Ramos (cell line): ENCODE data around the gene CFAP53.

Source experiments
- in situ Hi-C: fragments of 300-500 bp; cut with MboI; formaldehyde crosslinking; loops from one replicate; pipeline ENCODE4 v1.14.3; 2022; ENCODE audit warnings: low sequenced_read_pairs; ENCODE audit not compliant: unreplicated experiment

The CFAP53 gene, protein sequence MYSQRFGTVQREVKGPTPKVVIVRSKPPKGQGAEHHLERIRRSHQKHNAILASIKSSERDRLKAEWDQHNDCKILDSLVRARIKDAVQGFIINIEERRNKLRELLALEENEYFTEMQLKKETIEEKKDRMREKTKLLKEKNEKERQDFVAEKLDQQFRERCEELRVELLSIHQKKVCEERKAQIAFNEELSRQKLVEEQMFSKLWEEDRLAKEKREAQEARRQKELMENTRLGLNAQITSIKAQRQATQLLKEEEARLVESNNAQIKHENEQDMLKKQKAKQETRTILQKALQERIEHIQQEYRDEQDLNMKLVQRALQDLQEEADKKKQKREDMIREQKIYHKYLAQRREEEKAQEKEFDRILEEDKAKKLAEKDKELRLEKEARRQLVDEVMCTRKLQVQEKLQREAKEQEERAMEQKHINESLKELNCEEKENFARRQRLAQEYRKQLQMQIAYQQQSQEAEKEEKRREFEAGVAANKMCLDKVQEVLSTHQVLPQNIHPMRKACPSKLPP

DNA sequence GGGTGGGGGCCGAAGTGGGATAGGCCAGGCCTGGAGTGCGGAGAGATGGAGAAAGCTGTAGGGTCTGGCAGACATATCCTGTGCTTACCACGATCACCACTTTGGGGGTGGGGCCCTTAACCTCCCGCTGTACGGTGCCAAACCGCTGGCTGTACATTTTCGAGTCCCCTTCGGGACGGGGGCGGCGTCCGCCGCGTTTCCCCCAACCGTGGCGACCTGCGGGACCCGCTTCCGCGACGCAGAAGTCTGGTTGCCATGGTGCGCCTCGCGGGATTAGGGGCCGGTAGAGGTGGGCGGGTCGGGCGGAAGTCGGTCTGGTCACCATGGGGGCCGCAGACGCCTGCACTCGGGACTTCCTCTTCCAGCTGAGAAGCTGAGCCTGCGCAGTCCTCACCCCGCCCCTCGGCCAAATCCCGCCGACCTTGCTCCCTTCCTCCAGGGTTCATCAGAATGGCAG is at the start of gene CFAP53:
Gene CFAP53, minus strand, starts transcription at position 248 of the 457 bp plus-strand sequence. Its CDS starts 91 bp downstream, at position 157.
- in situ Hi-C loops, result loop anchor here (25.0 kb wide), 1 partner anchor 779 kb away; the partner anchor contains the start of genes C18orf32 and RPL17

DNA sequence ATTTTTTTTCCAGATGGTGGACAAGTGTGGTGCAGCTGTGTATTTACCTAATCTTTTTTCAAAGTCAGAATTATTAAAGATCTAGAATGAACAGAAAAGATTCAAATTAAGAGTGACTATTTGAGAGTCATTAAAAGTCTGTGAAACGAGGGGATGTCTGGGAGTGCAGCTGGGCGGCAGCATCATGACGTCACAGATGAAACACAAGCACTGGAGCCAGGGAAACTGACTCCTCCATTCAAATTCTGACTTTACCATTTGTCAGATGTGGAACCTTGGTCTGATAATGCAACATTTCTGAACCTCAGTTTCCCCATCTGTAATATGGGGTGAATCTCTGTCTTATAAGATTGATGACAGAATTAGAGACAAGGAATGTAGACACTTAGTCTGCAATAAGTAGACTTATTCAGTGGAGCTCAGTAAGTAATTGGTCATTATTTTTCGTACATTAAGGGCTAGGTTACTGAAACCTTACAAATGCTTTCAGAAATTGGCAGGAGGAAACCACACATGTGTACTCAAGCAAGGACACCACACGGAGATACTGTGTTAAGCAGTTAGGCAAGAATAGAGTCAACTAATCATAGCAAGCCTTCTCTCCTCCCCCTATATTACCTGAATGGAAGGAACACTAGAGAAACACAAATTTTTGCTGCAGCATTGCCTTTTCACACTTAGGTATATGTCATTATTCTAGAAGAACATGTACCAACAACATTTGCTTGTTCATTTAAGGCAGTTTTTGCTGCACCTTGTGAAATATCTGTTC is 49.0 kb upstream of the CFAP53 start:
- in situ Hi-C loops, result loop anchor here (25.0 kb wide), 1 partner anchor 872 kb away; the partner anchor contains the start of gene MEX3C

DNA sequence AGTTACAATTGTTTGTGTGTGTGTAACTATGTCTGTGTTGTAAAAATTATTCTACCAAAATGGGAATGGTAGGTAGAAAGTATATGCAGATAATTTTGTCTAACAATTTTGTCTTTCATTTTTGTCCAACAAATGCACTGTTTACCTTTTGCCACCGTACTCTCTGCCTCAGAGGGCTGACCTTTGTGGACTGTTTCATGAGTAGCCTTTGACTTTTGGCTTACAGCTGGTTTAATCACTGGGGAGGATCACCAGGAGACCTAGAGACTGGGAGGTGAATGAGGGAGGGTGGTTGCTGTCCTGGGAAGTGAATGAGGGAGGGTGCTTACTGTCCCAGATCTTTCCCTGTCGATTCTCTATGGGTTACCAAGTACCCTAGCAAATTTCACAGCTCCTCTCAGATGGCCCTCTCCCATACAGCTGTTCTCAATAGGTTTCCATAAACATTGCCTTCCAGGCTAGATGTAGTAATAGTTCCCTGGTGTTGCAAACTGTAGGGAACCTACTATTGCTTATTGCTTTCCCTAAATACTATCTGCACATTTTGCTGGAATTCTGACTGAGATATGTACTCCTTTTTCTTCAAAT is 47.7 kb upstream of the CFAP53 start:
- in situ Hi-C loops, result loop anchor here (25.0 kb wide), 1 partner anchor 873 kb away; the partner anchor contains the start of gene MEX3C

DNA sequence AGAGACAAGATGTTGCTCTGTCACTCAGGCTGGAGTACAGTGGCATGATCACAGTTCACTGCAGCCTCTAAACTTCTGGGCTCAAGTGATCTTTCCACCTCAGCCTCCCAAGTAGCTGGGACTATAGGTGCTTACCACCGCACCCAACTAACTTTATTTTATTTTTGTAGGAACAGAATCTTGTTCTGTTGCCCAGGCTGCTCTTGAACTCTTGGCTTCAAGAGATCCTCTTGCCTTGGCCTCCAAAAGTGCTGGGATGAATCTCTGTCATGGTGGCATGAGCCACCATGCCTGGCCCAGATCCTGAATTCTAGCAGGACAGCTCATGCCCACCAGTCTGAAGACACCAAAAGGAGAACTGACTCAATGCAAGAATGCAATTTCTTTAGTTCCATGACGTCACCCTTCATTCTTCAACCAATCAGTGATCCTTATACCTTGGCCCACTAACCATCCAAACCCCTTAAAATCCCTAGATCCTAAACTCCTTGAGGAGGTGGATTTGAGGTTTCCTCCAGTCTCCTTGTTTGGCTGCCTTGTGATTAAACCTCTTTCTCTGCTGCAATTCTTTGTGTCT is 46.8 kb upstream of the CFAP53 start:
- in situ Hi-C loops, result loop anchor here (25.0 kb wide), 1 partner anchor 874 kb away; the partner anchor contains the start of gene MEX3C

DNA sequence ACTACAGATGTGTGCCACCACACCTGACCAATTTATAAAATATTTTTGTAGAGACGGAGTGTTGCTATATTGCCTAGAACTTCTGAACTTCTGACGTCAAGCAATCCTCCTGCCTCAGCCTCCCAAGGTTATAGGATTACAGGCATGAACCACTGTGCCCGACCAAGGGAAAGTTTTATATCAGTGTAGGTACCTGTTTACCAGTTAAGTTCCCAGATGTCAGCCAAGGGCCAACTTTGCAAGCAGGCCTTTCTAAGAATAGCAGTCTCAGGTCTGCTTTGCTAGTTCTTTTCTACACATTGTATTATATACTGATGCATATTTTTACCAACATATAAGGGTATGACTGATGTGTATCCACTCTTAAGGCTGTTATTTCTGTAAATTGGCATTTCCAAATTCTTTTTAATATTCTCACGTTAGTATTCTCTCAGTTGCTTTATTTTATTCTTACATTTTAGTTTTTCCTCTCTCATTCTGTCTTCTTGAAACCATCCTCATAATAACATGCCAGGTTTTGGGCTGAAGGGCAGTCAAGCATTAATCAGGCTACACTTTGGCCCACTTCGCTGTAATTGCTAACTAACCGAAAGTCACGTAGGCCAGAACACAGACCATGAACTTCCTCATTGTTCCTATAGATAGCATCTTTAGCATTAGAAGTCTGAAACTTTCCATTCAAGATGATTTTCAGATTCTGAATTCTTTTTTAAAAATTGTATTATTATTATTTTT is 46.2 kb upstream of the CFAP53 start:
- in situ Hi-C loops, result loop anchor here (25.0 kb wide), 1 partner anchor 875 kb away; the partner anchor contains the start of gene MEX3C

DNA sequence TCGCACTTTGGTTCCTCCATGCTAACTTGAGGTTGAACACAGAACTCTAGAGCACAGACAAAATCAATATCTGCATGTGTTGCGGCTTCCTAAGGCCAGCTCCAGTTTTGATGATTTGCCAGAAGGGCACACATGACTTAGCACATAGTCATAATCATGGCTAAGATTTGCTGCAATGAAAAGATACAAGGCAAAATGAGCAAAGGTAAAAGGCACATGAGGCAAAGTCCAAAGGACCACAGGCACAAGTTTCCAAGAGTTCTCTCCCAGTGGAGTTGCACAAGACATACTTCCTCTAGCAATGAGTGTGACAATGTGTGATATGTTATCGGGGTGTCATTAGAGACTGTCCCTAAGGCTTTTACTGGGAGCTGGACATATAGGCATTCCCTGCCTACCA is 45.4 kb upstream of the CFAP53 start:
- in situ Hi-C loops, result loop anchor here (25.0 kb wide), 1 partner anchor 876 kb away; the partner anchor contains the start of gene MEX3C

DNA sequence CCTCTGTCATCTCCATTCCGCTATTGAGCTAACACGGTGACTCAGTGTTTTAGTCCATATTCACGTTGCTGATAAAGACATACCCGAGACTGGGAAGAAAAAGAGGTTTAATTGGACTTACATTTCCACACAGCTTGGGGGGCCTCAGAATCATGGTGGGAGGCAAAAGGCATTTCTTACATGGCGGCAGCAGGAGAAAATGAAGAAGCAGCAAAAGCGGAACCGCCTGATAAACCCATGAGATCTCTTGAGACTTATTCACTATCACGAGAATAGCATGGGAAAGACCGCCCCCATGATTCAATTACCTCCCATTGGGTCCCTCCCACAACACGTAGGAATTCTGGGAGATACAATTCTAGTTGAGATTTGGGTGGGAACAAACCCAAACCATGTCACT is 43.8 kb upstream of the CFAP53 start:
- in situ Hi-C loops, result loop anchor here (25.0 kb wide), 1 partner anchor 877 kb away; the partner anchor contains the start of gene MEX3C

DNA sequence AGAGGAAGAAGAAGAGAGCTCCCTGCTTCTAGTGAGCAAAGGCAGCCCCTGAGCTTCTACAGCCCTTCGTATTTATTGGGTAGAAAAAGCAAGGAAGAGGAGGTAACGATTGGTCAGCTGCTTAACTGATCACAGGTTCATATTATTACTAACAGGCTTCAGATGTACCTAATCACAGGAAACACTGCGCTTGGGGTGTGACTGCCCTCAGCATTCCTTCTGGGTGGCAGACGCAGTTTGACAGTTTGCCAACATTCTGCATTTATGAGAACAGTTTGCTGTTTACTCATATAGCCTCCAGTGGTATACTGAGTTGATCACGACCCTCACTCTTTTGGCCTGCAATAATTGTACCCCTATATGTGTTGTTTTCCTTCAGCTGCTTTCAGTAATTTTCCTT is 42.6 kb upstream of the CFAP53 start:
- in situ Hi-C loops, result loop anchor here (25.0 kb wide), 1 partner anchor 878 kb away; the partner anchor contains the start of gene MEX3C

DNA sequence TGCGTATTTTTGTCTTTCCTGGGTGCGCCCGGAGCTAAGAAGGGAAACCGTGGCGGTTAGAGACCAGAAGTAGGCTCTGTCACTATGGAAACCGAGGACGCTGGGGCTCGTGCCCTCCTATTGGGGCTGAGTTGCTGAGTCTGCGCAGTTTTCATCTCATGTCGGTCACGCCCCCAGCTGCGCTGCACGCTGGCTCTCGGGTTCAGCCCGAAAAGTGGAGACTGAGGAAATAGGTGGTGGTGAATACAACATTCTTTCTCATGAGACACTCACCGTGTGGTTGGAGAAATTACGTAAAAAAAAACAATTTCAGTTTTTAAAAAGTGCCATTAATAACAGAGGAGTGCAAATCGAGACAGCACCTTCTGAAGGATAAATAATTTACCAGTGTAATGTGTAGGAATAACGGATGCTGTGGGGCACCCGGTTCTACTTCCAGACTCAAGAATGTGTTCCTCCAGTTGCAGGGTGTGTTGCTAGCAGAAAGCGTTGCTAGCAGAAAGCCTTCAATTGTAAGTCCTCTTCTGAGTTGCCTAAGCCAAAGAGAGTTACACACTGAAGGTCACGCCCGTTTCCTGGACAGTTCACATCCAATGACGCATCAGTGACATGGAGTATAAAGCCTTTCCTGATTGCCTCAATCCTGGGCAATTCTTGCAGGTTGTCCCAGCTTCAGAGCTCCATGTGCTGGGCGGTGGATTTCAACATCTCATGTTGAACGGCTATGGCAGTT is 41.6 kb upstream of the CFAP53 start:
- in situ Hi-C loops, result loop anchor here (25.0 kb wide), 1 partner anchor 879 kb away; the partner anchor contains the start of gene MEX3C

DNA sequence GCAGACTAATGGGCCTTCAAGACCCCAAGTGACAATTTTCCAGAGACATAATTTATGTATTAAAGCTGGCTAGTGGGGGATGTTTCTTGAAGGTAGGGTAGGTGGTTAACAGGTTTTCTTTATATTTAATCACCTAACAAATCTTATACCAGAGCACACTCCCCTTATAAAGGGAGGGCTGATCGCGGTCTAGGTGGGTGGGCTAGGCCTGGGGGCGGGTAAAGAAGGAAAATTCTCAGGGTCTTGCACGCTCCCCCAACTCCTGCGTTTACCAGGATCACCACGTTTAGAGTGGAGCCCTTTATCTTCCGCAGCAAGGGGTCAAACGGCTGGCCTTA is 41.1 kb upstream of the CFAP53 start:
- in situ Hi-C loops, result loop anchor here (25.0 kb wide), 1 partner anchor 880 kb away; the partner anchor contains the start of gene MEX3C

DNA sequence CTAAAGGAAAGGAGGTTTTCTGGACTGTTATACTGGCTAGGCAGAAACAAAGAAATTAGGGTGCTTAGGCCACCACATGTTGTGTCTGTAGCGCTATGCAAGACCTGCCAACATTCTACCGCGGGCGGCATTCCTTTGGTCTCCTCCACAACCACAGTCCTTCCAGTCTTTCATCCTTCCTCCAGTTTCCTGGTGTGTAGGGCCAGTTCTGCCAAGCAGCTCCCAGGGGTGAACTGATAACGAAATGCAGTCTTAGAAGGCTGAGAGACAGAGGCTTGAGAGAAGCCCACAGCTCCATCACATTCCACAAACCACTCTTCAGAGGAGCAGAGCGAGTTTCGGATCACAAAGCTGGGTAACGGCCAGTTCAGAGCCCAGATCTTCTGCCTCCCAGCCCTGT is 40.6 kb upstream of the CFAP53 start:
- in situ Hi-C loops, result loop anchor here (25.0 kb wide), 1 partner anchor 880 kb away; the partner anchor contains the start of gene MEX3C

DNA sequence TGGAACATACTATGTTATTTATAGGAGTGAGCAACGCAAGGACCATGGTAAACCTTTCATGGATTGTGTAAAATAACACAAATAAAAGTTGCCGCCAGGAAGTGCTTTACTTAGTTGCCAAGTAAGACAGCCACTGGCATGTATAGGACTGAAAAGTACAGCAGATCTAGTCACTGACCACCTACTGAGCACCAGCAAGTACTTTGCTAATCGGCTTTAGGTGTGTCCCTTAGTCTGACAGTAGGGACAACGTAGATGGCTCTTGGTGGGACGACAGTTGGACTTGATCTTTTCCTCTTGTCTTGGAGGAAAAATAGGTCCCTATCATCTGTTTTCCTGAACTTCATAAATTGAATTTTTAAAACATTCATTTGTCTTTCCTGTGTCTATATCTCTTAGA is 34.8 kb upstream of the CFAP53 start:
- in situ Hi-C loops, result loop anchor here (25.0 kb wide), 1 partner anchor 886 kb away; the partner anchor contains the start of gene MEX3C

DNA sequence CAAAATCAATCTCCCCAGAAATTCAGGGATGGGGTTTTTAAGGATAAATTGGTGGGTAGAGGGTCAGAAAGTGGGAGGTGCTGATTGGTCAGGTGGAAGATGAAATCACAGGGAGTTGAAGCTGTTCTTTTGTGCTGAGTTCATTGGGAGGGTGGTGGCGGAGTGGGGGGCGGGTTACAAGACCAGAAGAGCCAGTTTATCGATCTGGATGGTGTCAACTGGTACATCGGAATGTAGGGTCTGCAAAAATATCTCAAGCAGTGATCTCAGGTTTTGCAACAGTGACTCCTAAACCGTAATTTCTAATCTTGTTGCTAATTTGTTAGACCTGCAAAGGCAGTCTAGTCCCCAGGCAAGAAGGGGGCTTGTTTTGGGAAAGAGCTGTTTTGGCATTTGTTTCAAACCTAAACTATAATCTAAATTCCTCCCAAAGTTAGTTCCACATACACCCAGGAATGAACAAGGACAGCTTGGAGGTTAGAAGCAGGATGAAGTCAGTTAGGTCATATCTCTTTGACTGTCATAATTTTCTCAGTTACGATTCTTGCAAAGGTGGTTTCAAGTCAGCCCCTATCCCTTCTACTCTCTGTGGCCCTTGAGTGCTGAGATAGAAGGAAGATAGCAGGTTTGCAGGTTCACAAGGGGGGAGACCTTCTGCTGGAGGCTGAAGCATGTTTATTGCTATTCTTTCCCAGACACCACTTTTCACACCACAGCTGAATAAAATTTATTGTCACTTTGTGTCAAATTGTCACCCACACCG is 33.5 kb upstream of the CFAP53 start:
- in situ Hi-C loops, result loop anchor here (25.0 kb wide), 3 partner anchors 587 to 1363 kb away; partner anchors contain the start of genes ME2 and MEX3C

DNA sequence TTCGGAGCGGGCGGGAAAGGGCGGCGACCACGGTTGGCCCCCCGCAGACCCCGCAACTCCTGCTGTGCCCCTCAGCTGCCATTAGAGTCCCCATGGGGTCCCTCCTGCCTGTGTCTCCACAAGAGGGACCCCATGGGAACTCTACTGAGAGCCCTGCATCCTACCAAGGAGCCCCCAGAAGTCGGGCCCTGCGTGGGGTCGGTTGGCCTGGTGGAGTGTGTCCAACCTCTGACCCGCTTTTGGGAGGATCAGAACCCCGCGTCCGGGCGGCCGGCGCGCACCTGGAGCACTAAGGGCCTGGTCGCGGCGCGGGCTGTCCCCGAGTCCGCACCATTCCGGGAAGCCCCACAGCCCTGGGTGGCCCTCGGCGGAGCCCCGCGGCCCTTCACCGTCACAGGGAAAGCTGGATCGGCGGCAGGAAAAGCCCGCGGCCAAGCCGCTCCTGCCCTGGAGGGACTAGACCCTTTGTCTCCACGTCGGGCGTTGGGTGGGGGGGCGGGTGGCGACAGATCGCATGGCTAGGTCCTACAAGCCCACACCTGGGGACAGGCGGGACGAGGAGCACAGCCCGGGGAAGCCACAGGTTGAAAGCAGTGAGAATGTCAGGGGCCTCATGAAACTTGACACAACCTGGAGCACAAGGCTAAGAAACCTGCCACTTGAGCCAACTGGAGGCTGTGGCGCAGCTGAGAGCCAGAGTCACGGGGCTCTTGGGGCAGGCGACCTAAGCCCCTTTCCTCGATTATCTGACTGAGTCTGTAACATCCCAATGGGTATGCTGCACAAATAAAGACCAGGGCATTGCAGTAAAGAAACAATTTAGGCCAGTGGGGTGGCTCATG is 32.4 kb upstream of the CFAP53 start:
- in situ Hi-C loops, result loop anchor here (25.0 kb wide), 2 partner anchors 589 to 1361 kb away; partner anchors contain the start of gene ME2

DNA sequence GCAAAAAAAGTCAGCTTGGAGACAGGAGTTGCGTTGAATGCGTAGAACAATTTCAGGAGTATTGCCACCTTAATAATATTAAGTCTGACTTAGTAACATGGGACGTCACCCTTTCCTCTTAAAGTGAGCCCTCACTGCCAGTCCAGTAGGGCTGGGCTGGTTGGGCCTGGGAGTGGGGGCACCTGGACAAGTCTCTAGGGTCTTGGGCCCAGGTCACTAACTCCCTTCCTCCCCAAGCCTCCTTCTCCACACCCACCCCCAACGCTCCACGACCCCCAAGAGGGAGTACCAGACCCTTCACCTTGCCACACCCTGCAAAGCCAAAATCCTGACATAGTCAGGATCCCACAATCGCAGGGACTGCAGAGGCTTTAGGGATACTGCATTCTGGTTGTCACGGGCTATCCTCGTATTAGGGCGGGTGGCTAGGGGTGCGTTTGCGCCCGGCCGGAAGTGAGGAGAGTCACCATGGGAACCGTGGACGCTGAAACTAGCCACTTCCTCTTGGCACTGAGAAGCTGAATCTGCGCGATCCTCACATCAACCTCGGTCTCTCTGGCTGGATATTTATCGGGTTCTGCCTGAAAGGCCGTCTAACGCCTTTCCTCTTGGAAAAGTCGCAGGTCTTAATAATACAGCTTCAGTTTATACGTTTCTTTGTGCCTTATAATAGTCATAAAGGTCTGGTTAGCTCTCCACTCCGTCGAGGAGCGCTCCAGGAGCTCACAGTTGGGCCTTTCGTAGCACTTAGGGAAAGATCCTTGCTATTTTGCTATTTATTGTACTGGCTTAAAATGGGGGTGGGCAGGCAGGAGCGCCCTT is 31.5 kb upstream of the CFAP53 start:
- in situ Hi-C loops, result loop anchor here (25.0 kb wide), 2 partner anchors 589 to 1361 kb away; partner anchors contain the start of gene ME2
